A549 (cell line): Measurements from ENCODE around the gene CDK4. TPM values are rescaled to one million over a fixed set of nuclear protein-coding genes. Genes with fewer than 3 reads are reported as not detected.

Experiments
- BHLHE40 ChIP-seq: IDR thresholded peaks from 2 replicates; pipeline ENCODE4 v1.6.1; 2012; ENCODE audit warnings: low read depth, low read length, inconsistent platforms
- CBX8 ChIP-seq: fragments of 200-600 bp; sonication (generic); IDR thresholded peaks from 2 replicates; pipeline ENCODE4 v1.6.1; 2016
- CEBPB ChIP-seq, 2 experiments: fragments of >200 bp in 1 of 2; sonication (Bioruptor Twin) in 1 of 2; formaldehyde crosslinking in 1 of 2; IDR thresholded peaks; 2 replicates each; pipeline ENCODE4 v1.6.1; 2012 to 2016
- CHD2 ChIP-seq: fragments of 150-350 bp; IDR thresholded peaks from 2 replicates; pipeline ENCODE4 v1.6.1; 2014; ENCODE audit warnings: low read length; ENCODE audit not compliant: partially characterized antibody
- CHD4 ChIP-seq: fragments of 200-600 bp; sonication (generic); IDR thresholded peaks from 2 replicates; pipeline ENCODE4 v1.6.1; 2016; ENCODE audit warnings: antibody characterized with exemption, mild to moderate bottlenecking, borderline replicate concordance
- HOXB13 ChIP-seq: fragments of 250-450 bp; sonication (Bioruptor Pico); IDR thresholded peaks from 2 replicates; pipeline ENCODE4 v1.5.0; 2020; ENCODE audit warnings: low read depth, mild to moderate bottlenecking, moderate library complexity
- HOXB5 ChIP-seq: fragments of 250-450 bp; sonication (Bioruptor Pico); IDR thresholded peaks from 2 replicates; pipeline ENCODE4 v1.5.0; 2020; ENCODE audit warnings: mild to moderate bottlenecking, moderate library complexity
- KDM5A ChIP-seq: fragments of 200-600 bp; sonication (generic); IDR thresholded peaks from 2 replicates; pipeline ENCODE4 v1.6.1; 2016; ENCODE audit warnings: antibody characterized with exemption, mild to moderate bottlenecking
- MAX ChIP-seq: IDR thresholded peaks from 2 replicates; pipeline ENCODE4 v1.6.1; 2012
- NPAS2 ChIP-seq: fragments of 250-450 bp; sonication (Bioruptor Pico); IDR thresholded peaks from 2 replicates; pipeline ENCODE4 v1.8.0; 2022; ENCODE audit warnings: mild to moderate bottlenecking, moderate library complexity, borderline replicate concordance
- PBX3 ChIP-seq: IDR thresholded peaks from 2 replicates; pipeline ENCODE4 v1.6.1; 2012
- PHF8 ChIP-seq: fragments of 200-600 bp; sonication (generic); IDR thresholded peaks from 2 replicates; pipeline ENCODE4 v1.6.1; 2016; ENCODE audit warnings: low read depth, mild to moderate bottlenecking, antibody characterized with exemption, moderate library complexity, borderline replicate concordance
- RAD21 ChIP-seq, 2 experiments: fragments of >200 bp in 1 of 2; sonication (Bioruptor Twin) in 1 of 2; formaldehyde crosslinking in 1 of 2; IDR thresholded peaks in 1 of 2; conservative IDR thresholded peaks in 1 of 2; 2 replicates in 1 of 2; 3 replicates in 1 of 2; pipeline ENCODE4 v1.6.1; 2012 to 2018; ENCODE audit warnings: inconsistent platforms in 1 of 2
- RARB ChIP-seq: fragments of 250-450 bp; sonication (Bioruptor Pico); IDR thresholded peaks from 2 replicates; pipeline ENCODE4 v1.8.0; 2021; ENCODE audit warnings: mild to moderate bottlenecking, moderate library complexity
- RCOR1 ChIP-seq: fragments of 150-350 bp; IDR thresholded peaks from 2 replicates; pipeline ENCODE4 v1.6.1; 2014; ENCODE audit warnings: antibody characterized with exemption, low read length, low read depth
- REST ChIP-seq: fragments of 200-600 bp; sonication (generic); IDR thresholded peaks from 2 replicates; pipeline ENCODE4 v1.6.1; 2016; ENCODE audit warnings: antibody characterized with exemption, mild to moderate bottlenecking, moderate library complexity
- RFX5 ChIP-seq: fragments of 450-650 bp; IDR thresholded peaks from 2 replicates; pipeline ENCODE4 v1.7.1; 2014; ENCODE audit warnings: antibody characterized with exemption, mild to moderate bottlenecking, moderate library complexity
- SMC3 ChIP-seq: fragments of >200 bp; sonication (Bioruptor Twin); formaldehyde crosslinking; IDR thresholded peaks from 3 replicates; pipeline ENCODE4 v1.6.1; 2018; ENCODE audit warnings: inconsistent platforms
- TP53 ChIP-seq: fragments of 250-450 bp; sonication (Bioruptor Pico); IDR thresholded peaks from 2 replicates; pipeline ENCODE4 v1.5.0; 2021; ENCODE audit warnings: mild to moderate bottlenecking, moderate library complexity
- ZC3H11A ChIP-seq: fragments of 450-650 bp; IDR thresholded peaks from 2 replicates; pipeline ENCODE4 v1.6.1; 2014; ENCODE audit warnings: antibody characterized with exemption, mild to moderate bottlenecking
- ZFP36 ChIP-seq: fragments of 450-650 bp; IDR thresholded peaks from 2 replicates; pipeline ENCODE4 v1.6.1; 2014; ENCODE audit warnings: borderline replicate concordance; ENCODE audit not compliant: partially characterized antibody
- ZNF302 ChIP-seq: fragments of 250-450 bp; sonication (Bioruptor Pico); IDR thresholded peaks from 2 replicates; pipeline ENCODE4 v1.9.0; 2021; ENCODE audit warnings: inconsistent platforms, mild to moderate bottlenecking, moderate library complexity
- polyA plus RNA-seq, 4 experiments: library from polyadenylated mRNA; depleted of rRNA in 3 of 4; stranded (reverse); fragments of >200 nt; fragmentation: RNase III in 1 of 4; extraction: RNeasy Plus Mini Kit Qiagen cat#74134 plus additional on column Dnase treatment in 1 of 4; gene quantifications; 2 replicates in 3 of 4; 3 replicates in 1 of 4; pipeline ENCODE4 v1.2.3, GENCODE V29; 2011 to 2017
- TF ChIP-seq, protein P1 (sequence below): fragments of >200 bp; sonication (Bioruptor Twin); formaldehyde crosslinking; IDR thresholded peaks from 3 replicates; pipeline ENCODE4 v1.5.1; 2016

CDK4 gene
- polyA plus RNA-seq, 2 of the 4 experiments (the other 2 are of a cell fraction), result 226 to 255 TPM

- TF ChIP-seq TP53 (CRISPR knock-in tag), result 0 out of 2 replicates have a peak, but pooled peaks have one; percentile 55
- peak; percentile 69; the same call in 1 of the 2 replicates for TF ChIP-seq PHF8
- TF ChIP-seq MAX, result 0 out of 2 replicates have a peak, but pooled peaks have one; percentile 21
- no peak for TF ChIP-seq NPAS2 (CRISPR knock-in tag)
- TF ChIP-seq CHD4, result no peak
- no peak for TF ChIP-seq HOXB5 (CRISPR knock-in tag)
- TF ChIP-seq, protein P1, sequence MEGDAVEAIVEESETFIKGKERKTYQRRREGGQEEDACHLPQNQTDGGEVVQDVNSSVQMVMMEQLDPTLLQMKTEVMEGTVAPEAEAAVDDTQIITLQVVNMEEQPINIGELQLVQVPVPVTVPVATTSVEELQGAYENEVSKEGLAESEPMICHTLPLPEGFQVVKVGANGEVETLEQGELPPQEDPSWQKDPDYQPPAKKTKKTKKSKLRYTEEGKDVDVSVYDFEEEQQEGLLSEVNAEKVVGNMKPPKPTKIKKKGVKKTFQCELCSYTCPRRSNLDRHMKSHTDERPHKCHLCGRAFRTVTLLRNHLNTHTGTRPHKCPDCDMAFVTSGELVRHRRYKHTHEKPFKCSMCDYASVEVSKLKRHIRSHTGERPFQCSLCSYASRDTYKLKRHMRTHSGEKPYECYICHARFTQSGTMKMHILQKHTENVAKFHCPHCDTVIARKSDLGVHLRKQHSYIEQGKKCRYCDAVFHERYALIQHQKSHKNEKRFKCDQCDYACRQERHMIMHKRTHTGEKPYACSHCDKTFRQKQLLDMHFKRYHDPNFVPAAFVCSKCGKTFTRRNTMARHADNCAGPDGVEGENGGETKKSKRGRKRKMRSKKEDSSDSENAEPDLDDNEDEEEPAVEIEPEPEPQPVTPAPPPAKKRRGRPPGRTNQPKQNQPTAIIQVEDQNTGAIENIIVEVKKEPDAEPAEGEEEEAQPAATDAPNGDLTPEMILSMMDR, result no peak
- no peak for TF ChIP-seq ZC3H11A
- no peak for TF ChIP-seq RAD21 (conservative IDR thresholded peaks at IDR 0.05 in 1 of 2, IDR thresholded peaks at IDR 0.05 in 1 of 2)
- TF ChIP-seq SMC3, result no peak
- no peak for TF ChIP-seq ZNF302
- TF ChIP-seq RARB (CRISPR knock-in tag), result 0 out of 2 replicates have a peak, but pooled peaks have one; percentile 11
- TF ChIP-seq BHLHE40, result no peak
- peak; percentile 29; the same call in 1 of the 2 replicates for TF ChIP-seq REST
- 0 out of 2 replicates have a peak, but pooled peaks have one; percentile 26 for TF ChIP-seq KDM5A
- peak; percentile 94 for TF ChIP-seq PBX3
- TF ChIP-seq CEBPB (IDR thresholded peaks at IDR 0.05), result no peak
- TF ChIP-seq ZFP36, result no peak
- TF ChIP-seq RCOR1, result no peak
- no peak for TF ChIP-seq HOXB13 (CRISPR knock-in tag)
- no peak for TF ChIP-seq CHD2
- TF ChIP-seq RFX5, result peak; percentile 77; the same call in 1 of the 2 replicates
- TF ChIP-seq CBX8, result no peak
These were observed 7.2 kb downstream of the CDK4 start, which contains the start of gene TSPAN31 (continued) for GRCh38 chr12:57744777-57745484.
